HepG2 (cell line): Measurements from ENCODE around the gene C9orf43. TPM values are rescaled to one million over a fixed set of nuclear protein-coding genes. Genes with fewer than 3 reads are reported as not detected.

Experiments used
- ASH2L ChIP-seq: fragments of 300-600, 200-600 bp; sonication (generic); IDR thresholded peaks from 2 replicates; pipeline ENCODE4 v1.7.0; 2017; ENCODE audit warnings: low read depth, mild to moderate bottlenecking, moderate library complexity, mixed read lengths, low read length; ENCODE audit not compliant: insufficient read length
- BHLHE40 ChIP-seq: IDR thresholded peaks from 2 replicates; pipeline ENCODE4 v1.6.1; 2011; ENCODE audit warnings: low read length, improper control_type of control experiment
- CC2D1A ChIP-seq: sonication (generic); formaldehyde crosslinking; IDR thresholded peaks from 2 replicates; pipeline ENCODE4 v1.8.1; 2023; ENCODE audit warnings: mild to moderate bottlenecking, missing genetic modification reagents
- ISX ChIP-seq: sonication (generic); formaldehyde crosslinking; conservative IDR thresholded peaks from 2 replicates; pipeline ENCODE4 v1.5.0; 2020; ENCODE audit warnings: missing genetic modification reagents
- KLF13 ChIP-seq: sonication (generic); formaldehyde crosslinking; IDR thresholded peaks from 2 replicates; pipeline ENCODE4 v1.4.0; 2020; ENCODE audit warnings: mild to moderate bottlenecking, missing genetic modification reagents
- NCOA1 ChIP-seq: sonication (generic); formaldehyde crosslinking; IDR thresholded peaks from 2 replicates; pipeline ENCODE4 v1.9.0; 2021; ENCODE audit warnings: missing genetic modification reagents
- NFIC ChIP-seq: IDR thresholded peaks from 2 replicates; pipeline ENCODE4 v1.6.1; 2012; ENCODE audit warnings: mild to moderate bottlenecking, low read length, inconsistent platforms
- PTBP1 ChIP-seq: fragments of 200-400 bp; formaldehyde crosslinking; IDR thresholded peaks from 2 replicates; pipeline ENCODE4 v1.6.1; 2018; ENCODE audit warnings: low read length, low read depth; ENCODE audit not compliant: poor library complexity, severe bottlenecking
- SCMH1 ChIP-seq: sonication (generic); formaldehyde crosslinking; IDR thresholded peaks from 2 replicates; pipeline ENCODE4 v1.9.0; 2021; ENCODE audit warnings: missing genetic modification reagents, mild to moderate bottlenecking, borderline replicate concordance
- SKI ChIP-seq: fragments of 450-650 bp; IDR thresholded peaks from one replicate; pipeline ENCODE4 v1.6.1; 2018; ENCODE audit warnings: mild to moderate bottlenecking; ENCODE audit not compliant: partially characterized antibody
- SMARCE1 ChIP-seq: fragments of 450-650 bp; IDR thresholded peaks from 2 replicates; pipeline ENCODE4 v1.6.1; 2017; ENCODE audit warnings: borderline replicate concordance
- SP1 ChIP-seq, 2 experiments: fragments of 450-650 bp in 1 of 2; sonication (generic) in 1 of 2; formaldehyde crosslinking in 1 of 2; IDR thresholded peaks; 2 replicates each; pipeline versions ENCODE4 v1.4.0 to v1.6.1; 2016 to 2020; ENCODE audit warnings: missing genetic modification reagents in 1 of 2
- TRIM22 ChIP-seq: fragments of 450-650 bp; IDR thresholded peaks from 2 replicates; pipeline ENCODE4 v1.6.1; 2017
- YEATS4 ChIP-seq: sonication (generic); formaldehyde crosslinking; IDR thresholded peaks from 2 replicates; pipeline ENCODE4 v1.4.0; 2020; ENCODE audit warnings: missing genetic modification reagents, borderline replicate concordance
- ZFP37 ChIP-seq: sonication (generic); formaldehyde crosslinking; IDR thresholded peaks from 2 replicates; pipeline ENCODE4 v1.4.0; 2020; ENCODE audit warnings: missing genetic modification reagents, borderline replicate concordance
- ZHX2 ChIP-seq, 2 experiments: sonication (generic) in 1 of 2; formaldehyde crosslinking in 1 of 2; IDR thresholded peaks; 2 replicates each; pipeline versions ENCODE4 v1.6.1 to v1.9.0; 2014 to 2022; ENCODE audit warnings: antibody characterized with exemption in 1 of 2, borderline replicate concordance in 1 of 2, inconsistent platforms in 1 of 2, low read depth in 1 of 2, missing genetic modification reagents in 1 of 2
- ZNF251 ChIP-seq: sonication (generic); formaldehyde crosslinking; IDR thresholded peaks from 2 replicates; pipeline ENCODE4 v1.9.0; 2021; ENCODE audit warnings: mild to moderate bottlenecking, missing genetic modification reagents
- ZNF34 ChIP-seq: sonication (generic); formaldehyde crosslinking; IDR thresholded peaks from 2 replicates; pipeline ENCODE4 v1.4.0; 2020; ENCODE audit warnings: mild to moderate bottlenecking, missing genetic modification reagents, borderline replicate concordance
- ZNF605 ChIP-seq: sonication (generic); formaldehyde crosslinking; IDR thresholded peaks from 2 replicates; pipeline ENCODE4 v1.8.0; 2022; ENCODE audit warnings: mild to moderate bottlenecking, missing genetic modification reagents
- ZNF652 ChIP-seq: IDR thresholded peaks from 2 replicates; pipeline ENCODE4 v1.6.1; 2016; ENCODE audit warnings: low read depth, borderline replicate concordance
- polyA plus RNA-seq, 8 experiments: library from polyadenylated mRNA; depleted of rRNA in 3 of 8; stranded (reverse) in 7 of 8; unstranded in 1 of 8; fragments of >200 nt; fragmentation: Illumina TruSeq in 4 of 8; extraction: Trizol in 4 of 8; gene quantifications; 2 replicates each; pipeline versions ENCODE4 v1.2.1 to v1.2.3, GENCODE V29; 2011 to 2016; ENCODE audit warnings: low read depth in 4 of 8, missing spikeins in 1 of 8, mixed read lengths in 1 of 8; ENCODE audit not compliant: insufficient read depth in 1 of 8
- total RNA-seq, 5 experiments: library from RNA; depleted of rRNA; stranded (reverse); fragments of >200 nt; fragmentation: Illumina TruSeq; extraction: Trizol; gene quantifications; 2 replicates each; pipeline ENCODE4 v1.2.3, GENCODE V29; 2016; ENCODE audit warnings: low read depth in 1 of 5
- TF ChIP-seq, protein P1 (sequence below): sonication (generic); formaldehyde crosslinking; IDR thresholded peaks from 2 replicates; pipeline ENCODE4 v1.4.0; 2020; ENCODE audit warnings: missing genetic modification reagents

C9orf43 gene
- total and polyA plus RNA-seq, 2 of the 13 experiments (the other 11 are each of a cell fraction or from before 2014, with no cell fraction given): 0.24 to 0.31 TPM

DNA sequence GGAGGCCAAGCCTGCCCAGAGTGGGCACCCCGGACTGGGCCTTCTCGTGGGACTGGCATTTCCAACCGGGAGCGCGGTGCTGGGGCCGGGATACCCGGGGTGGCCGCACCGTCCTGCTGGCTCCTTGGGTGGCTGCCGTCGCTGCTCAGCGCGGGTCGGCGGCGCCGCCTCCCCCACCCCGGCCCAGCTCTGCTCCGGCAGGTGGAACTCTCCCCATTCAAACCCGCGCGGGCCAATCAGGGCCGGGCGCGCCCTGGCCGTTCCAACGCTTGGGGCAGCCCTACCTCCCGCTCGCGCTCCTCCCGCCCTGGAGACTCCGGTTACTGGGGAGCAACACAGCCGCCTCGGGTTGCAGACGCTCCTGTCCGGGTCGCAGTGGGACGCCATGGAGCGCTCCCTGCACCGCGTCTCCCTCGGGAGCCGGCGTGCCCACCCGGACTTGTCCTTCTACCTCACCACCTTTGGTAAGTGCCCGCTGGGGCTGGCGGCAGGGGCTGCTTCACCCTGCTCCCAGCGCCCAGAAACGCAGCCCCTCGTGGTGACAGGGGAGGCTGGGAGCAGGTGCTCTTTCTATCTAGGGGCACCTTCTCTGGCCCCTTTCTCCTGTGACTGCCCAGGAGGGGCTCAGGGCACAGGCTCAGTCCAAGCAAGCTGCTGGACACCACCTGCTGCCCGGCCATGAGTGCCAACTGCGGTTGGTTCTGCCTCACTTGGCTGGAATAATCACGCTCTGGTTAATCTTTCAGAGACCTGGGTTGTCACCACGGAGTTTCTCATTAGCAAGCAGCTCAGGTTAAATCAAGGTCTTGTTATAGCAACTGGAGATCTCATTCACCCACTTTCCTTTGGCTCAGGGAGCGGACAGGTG, 53.1 kb downstream of the C9orf43 start, which contains the start of gene RGS3 (continued):
- TF ChIP-seq ZNF34 (CRISPR knock-in tag): peak; percentile 81; the same call in 1 of the 2 replicates
- TF ChIP-seq NFIC: no peak
- TF ChIP-seq ZNF652 (CRISPR knock-in tag): no peak
- TF ChIP-seq ZNF605: no peak
- TF ChIP-seq SCMH1 (CRISPR knock-in tag): no peak
- no peak for TF ChIP-seq KLF13
- no peak for TF ChIP-seq NCOA1 (CRISPR knock-in tag)
- TF ChIP-seq ZHX2 (IDR thresholded peaks at IDR 0.05; ENCODE audit: low read depth): no peak
- no peak for TF ChIP-seq ZHX2 (CRISPR knock-in tag; IDR thresholded peaks at IDR 0.05; ENCODE audit: borderline replicate concordance)
- TF ChIP-seq ZNF251 (CRISPR knock-in tag): no peak
- no peak for TF ChIP-seq ZFP37 (CRISPR knock-in tag)
- TF ChIP-seq, protein P1, sequence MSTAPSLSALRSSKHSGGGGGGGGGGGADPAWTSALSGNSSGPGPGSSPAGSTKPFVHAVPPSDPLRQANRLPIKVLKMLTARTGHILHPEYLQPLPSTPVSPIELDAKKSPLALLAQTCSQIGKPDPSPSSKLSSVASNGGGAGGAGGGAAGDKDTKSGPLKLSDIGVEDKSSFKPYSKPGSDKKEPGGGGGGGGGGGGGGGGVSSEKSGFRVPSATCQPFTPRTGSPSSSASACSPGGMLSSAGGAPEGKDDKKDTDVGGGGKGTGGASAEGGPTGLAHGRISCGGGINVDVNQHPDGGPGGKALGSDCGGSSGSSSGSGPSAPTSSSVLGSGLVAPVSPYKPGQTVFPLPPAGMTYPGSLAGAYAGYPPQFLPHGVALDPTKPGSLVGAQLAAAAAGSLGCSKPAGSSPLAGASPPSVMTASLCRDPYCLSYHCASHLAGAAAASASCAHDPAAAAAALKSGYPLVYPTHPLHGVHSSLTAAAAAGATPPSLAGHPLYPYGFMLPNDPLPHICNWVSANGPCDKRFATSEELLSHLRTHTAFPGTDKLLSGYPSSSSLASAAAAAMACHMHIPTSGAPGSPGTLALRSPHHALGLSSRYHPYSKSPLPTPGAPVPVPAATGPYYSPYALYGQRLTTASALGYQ: peak; percentile 30; the same call in 1 of the 2 replicates
- TF ChIP-seq ISX (CRISPR knock-in tag): no peak; the same call in 1 of the 2 replicates
- TF ChIP-seq TRIM22: no peak
- TF ChIP-seq ASH2L: peak; percentile 21
- TF ChIP-seq PTBP1: no peak
- no peak for TF ChIP-seq CC2D1A
- no peak for TF ChIP-seq SP1 (IDR thresholded peaks at IDR 0.05)
- TF ChIP-seq SP1 (CRISPR knock-in tag; IDR thresholded peaks at IDR 0.05): no peak; the same call in 1 of the 2 replicates
- peak; percentile 86 for TF ChIP-seq YEATS4
- TF ChIP-seq SMARCE1: no peak
- no peak for TF ChIP-seq BHLHE40
- TF ChIP-seq SKI: no peak
